K562 (cell line): ENCODE data around the gene REEP2. TPM values are rescaled to one million over a fixed set of nuclear protein-coding genes. Genes with fewer than 3 reads are reported as not detected.

Experiments used
- ATAC-seq: fragments of 200-7000 bp; cut with Tn5 transposase; 3 replicates; pipeline ENCODE4 v1.9.1; 2020; ENCODE audit warnings: moderate library complexity
- BruUV-seq: library from RNA; stranded (reverse); fragments of 400-500 nt; replicated peaks from 2 replicates; lab custom pipeline; 2021; lab: Mats Ljungman, UMichigan
- CTCF ChIA-PET: fragments of 300-600 bp; formaldehyde crosslinking; extraction: SDS; loops from one replicate; lab custom pipeline; 2021; ENCODE audit warnings: low intra/inter-chr PET ratio; lab: Yijun Ruan, JAX
- POLR2A ChIA-PET: fragments of 300-600, 350-650 bp; sonication (Branson Sonifier 250); formaldehyde crosslinking; extraction: SDS; loops from one replicate; lab custom pipeline; 2021; ENCODE audit warnings: antibody characterized with exemption, inconsistent platforms; lab: Yijun Ruan, JAX
- DNase-seq, 4 experiments: peaks; one replicate each; pipeline versions ENCODE4 v3.0.0 to v3.0.0-alpha.2; 2011 to 2018; ENCODE audit warnings: low spot score in 3 of 4, mixed read lengths in 3 of 4; ENCODE audit errors: extremely low read depth in 1 of 4
- FAIRE-seq: peaks from 2 replicates; lab custom pipeline; 2011; peaks lifted over from hg19 to GRCh38; lab: Jason Lieb, UNC
- H2AFZ ChIP-seq: 2 replicates; pipeline ENCODE4 v1.6.0; 2011; ENCODE audit warnings: low read depth, low read length, control low read depth, inconsistent platforms
- H3K27ac ChIP-seq: fragments of 200-600 bp; 3 replicates; pipeline ENCODE4 v1.8.0; 2011; ENCODE audit warnings: low read depth, mild to moderate bottlenecking, control low read depth, inconsistent platforms, low read length, moderate library complexity, mixed read lengths; ENCODE audit errors: extremely low read depth
- H3K27me3 ChIP-seq, 2 experiments: fragments of 300-600 bp in 1 of 2; 2 replicates in 1 of 2; 3 replicates in 1 of 2; pipeline versions ENCODE4 v1.6.0 to v1.8.0; 2011; ENCODE audit warnings: inconsistent platforms in 2 of 2, low read length in 2 of 2, mild to moderate bottlenecking in 1 of 2, mixed read lengths in 1 of 2, moderate library complexity in 1 of 2; ENCODE audit not compliant: control insufficient read depth in 2 of 2, insufficient read depth in 2 of 2
- H3K36me3 ChIP-seq: fragments of 300-600 bp; 3 replicates; pipeline ENCODE4 v1.8.0; 2011; ENCODE audit warnings: mild to moderate bottlenecking, low read length, inconsistent platforms; ENCODE audit not compliant: control insufficient read depth, insufficient read depth
- H3K4me1 ChIP-seq, 2 experiments: fragments of 200-600 bp in 1 of 2; replicated peaks in 1 of 2; 2 replicates in 1 of 2; 3 replicates in 1 of 2; pipeline versions ENCODE4 v1.5.1 to v1.8.0; 2011; ENCODE audit warnings: inconsistent platforms in 2 of 2, low read length in 2 of 2, mild to moderate bottlenecking in 1 of 2, mixed read lengths in 1 of 2, moderate library complexity in 1 of 2; ENCODE audit not compliant: control insufficient read depth in 2 of 2, insufficient read depth in 2 of 2
- H3K4me2 ChIP-seq: 2 replicates; pipeline ENCODE4 v1.6.1; 2011; ENCODE audit warnings: low read length, control low read depth, inconsistent platforms, mixed read lengths; ENCODE audit not compliant: insufficient read depth
- H3K4me3 ChIP-seq: fragments of 200-600 bp; sonication (generic), shearing (Covaris generic); 2 replicates; pipeline ENCODE4 v1.5.1; 2016; ENCODE audit warnings: control low read depth, inconsistent platforms
- H3K79me2 ChIP-seq: fragments of 200-600 bp; 3 replicates; pipeline ENCODE4 v1.8.0; 2011; ENCODE audit warnings: low read length, inconsistent platforms; ENCODE audit not compliant: control insufficient read depth, insufficient read depth
- H3K9ac ChIP-seq, 2 experiments: 2 replicates each; pipeline versions ENCODE4 v1.6.0 to v1.6.1; 2011; ENCODE audit warnings: low read depth in 2 of 2, low read length in 2 of 2, control low read depth in 1 of 2, inconsistent platforms in 1 of 2, mild to moderate bottlenecking in 1 of 2, mixed read lengths in 1 of 2; ENCODE audit not compliant: insufficient read depth in 1 of 2
- H3K9me1 ChIP-seq: one replicate; pipeline ENCODE4 v1.6.0; 2011; ENCODE audit warnings: inconsistent platforms, mild to moderate bottlenecking, low read length, moderate library complexity; ENCODE audit not compliant: control insufficient read depth, insufficient read depth
- H3K9me3 ChIP-seq: replicated peaks from 2 replicates; pipeline ENCODE4 v1.5.1; 2011; ENCODE audit warnings: low read depth, low read length, inconsistent platforms; ENCODE audit not compliant: control insufficient read depth, insufficient read depth
- H4K20me1 ChIP-seq: replicated peaks from 2 replicates; pipeline ENCODE4 v1.6.1; 2011; ENCODE audit warnings: low read length, inconsistent platforms, mixed read lengths; ENCODE audit not compliant: control insufficient read depth, insufficient read depth
- CREB3L1 ChIP-seq: fragments of 450-650 bp; IDR thresholded peaks from 2 replicates; pipeline ENCODE4 v1.6.1; 2014; ENCODE audit warnings: low read depth, mild to moderate bottlenecking, moderate library complexity, borderline replicate concordance
- PML ChIP-seq: IDR thresholded peaks from 2 replicates; pipeline ENCODE4 v1.6.1; 2012; ENCODE audit warnings: low read length, inconsistent platforms
- ZNF140 ChIP-seq: fragments of 250-450 bp; sonication (Bioruptor Pico); IDR thresholded peaks from 2 replicates; pipeline ENCODE4 v1.8.0; 2021; ENCODE audit warnings: moderate library complexity, mild to moderate bottlenecking, inconsistent platforms
- ZNF212 ChIP-seq: fragments of 450-650 bp; formaldehyde crosslinking; IDR thresholded peaks from 2 replicates; pipeline ENCODE4 v1.4.0; 2020; ENCODE audit warnings: mild to moderate bottlenecking
- ZNF217 ChIP-seq: sonication (generic); formaldehyde crosslinking; IDR thresholded peaks from 2 replicates; pipeline ENCODE4 v1.8.0; 2022; ENCODE audit warnings: mild to moderate bottlenecking, missing genetic modification reagents
- ZNF24 ChIP-seq: fragments of 450-650 bp; IDR thresholded peaks from 2 replicates; pipeline ENCODE4 v1.6.1; 2016
- WGBS: fragments of 100-300 bp; shearing (Covaris generic); methylation state at CpG from one replicate; pipeline ENCODE4 v1.1.6; 2016; ENCODE audit warnings: low coverage, mixed read lengths; ENCODE audit not compliant: insufficient coverage; ENCODE audit errors: missing lambda C conversion rate; 5-methylcytosine and 5-hydroxymethylcytosine counted together
- in situ Hi-C: fragments of 300-500 bp; cut with MboI; formaldehyde crosslinking; loops from 4 replicates; pipeline ENCODE4 v1.15.0; 2018; ENCODE audit warnings: inconsistent platforms, mixed read lengths
- intact Hi-C: fragments of 100-400 bp; cut with micrococcal nuclease; formaldehyde crosslinking; loops from 2 replicates; pipeline ENCODE4 v1.14.2; 2022
- polyA plus RNA-seq, 8 experiments: library from polyadenylated mRNA; depleted of rRNA in 4 of 8; stranded (reverse) in 5 of 8; unstranded in 3 of 8; fragments of >200 nt; fragmentation: Nextera tagmentation in 2 of 8; fragmentation: Illumina TruSeq in 1 of 8; extraction: Ambion mirVana in 2 of 8; extraction: Trizol in 1 of 8; gene quantifications; 2 replicates each; pipeline versions ENCODE4 v1.2.1 to v1.2.3, GENCODE V29; 2011 to 2014; ENCODE audit warnings: inconsistent platforms in 1 of 8, missing spikeins in 1 of 8
- total RNA-seq, 7 experiments: library from RNA; depleted of rRNA in 6 of 7; stranded (reverse); fragments of >200 nt in 6 of 7; fragmentation: Illumina TruSeq in 2 of 7; extraction: Trizol in 2 of 7; gene quantifications; 2 replicates each; pipeline versions ENCODE4 v1.2.1 to v1.2.3, GENCODE V29; 2011 to 2021; ENCODE audit warnings: low replicate concordance in 1 of 7
- TF ChIP-seq, protein P1 (sequence below): fragments of 450-650 bp; formaldehyde crosslinking; IDR thresholded peaks from 2 replicates; pipeline ENCODE4 v1.4.0; 2020; ENCODE audit warnings: mild to moderate bottlenecking

Gene REEP2
- total and polyA plus RNA-seq, 9 of the 15 experiments (the other 6 are each of a cell fraction or from before 2014, with no cell fraction given): 0.03 to 1.1 (median 0.12) TPM; not detected in 1

DNA sequence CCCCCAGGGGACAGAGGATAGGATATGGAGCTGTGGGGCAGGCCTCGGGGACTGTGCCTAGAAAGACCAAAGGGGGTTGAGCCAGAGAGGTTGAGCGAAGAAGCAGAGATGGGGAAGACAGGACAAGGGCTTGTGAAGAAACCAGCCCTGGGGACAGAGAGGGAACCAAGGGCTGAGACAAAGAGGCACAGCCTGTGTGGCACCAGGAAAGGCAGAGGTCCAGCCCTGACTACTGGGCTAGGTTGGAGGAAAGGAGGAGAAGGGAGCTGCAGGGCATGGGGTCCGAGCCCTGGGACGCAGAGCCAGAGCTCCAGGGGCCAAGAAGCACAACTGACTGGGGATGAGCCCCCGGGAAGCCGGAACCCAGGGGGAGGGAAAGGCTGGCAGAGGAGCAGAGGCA, 9.2 kb downstream of the REEP2 start:
- no peak for FAIRE-seq
- in situ Hi-C loops: no loop called here
- 28% methylated on average over 6 of the region's 6 CpGs for WGBS
- H3K4me1 ChIP-seq: peaks cover 9 to 42% of the 10 kb centered on the region in 2 experiments; a peak in 4 of 5 replicates
- H4K20me1 ChIP-seq: no peaks in the 10 kb centered on the region
- TF ChIP-seq ZNF212 (no peak), ZNF140 (CRISPR knock-in tag) (no peak), CREB3L1 (no peak), PML (no peak), ZNF24 (no peak), ZNF217 (CRISPR knock-in tag) (no peak)
- TF ChIP-seq, protein P1, sequence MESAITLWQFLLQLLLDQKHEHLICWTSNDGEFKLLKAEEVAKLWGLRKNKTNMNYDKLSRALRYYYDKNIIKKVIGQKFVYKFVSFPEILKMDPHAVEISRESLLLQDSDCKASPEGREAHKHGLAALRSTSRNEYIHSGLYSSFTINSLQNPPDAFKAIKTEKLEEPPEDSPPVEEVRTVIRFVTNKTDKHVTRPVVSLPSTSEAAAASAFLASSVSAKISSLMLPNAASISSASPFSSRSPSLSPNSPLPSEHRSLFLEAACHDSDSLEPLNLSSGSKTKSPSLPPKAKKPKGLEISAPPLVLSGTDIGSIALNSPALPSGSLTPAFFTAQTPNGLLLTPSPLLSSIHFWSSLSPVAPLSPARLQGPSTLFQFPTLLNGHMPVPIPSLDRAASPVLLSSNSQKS: no peak
- no peaks in the 10 kb centered on the region for H3K27me3 ChIP-seq
- ChIA-PET CTCF (no interaction called here), POLR2A (interaction anchor here (2.1 to 3.1 kb wide), 3 partner anchors 45 to 103 kb away, joined by 6 to 21 read pairs (median 6); no protein-coding TSS in a partner anchor)
- no peak for DNase-seq
- H3K27ac ChIP-seq: no peak overlapping the region
- no peak overlapping the region for H3K4me3 ChIP-seq
- BruUV-seq: no TSS peak
- no peak overlapping the region for H3K4me2 ChIP-seq
- intact Hi-C loops: no loop called here
- H3K36me3 ChIP-seq: no peaks in the 10 kb centered on the region
- no peak overlapping the region for H3K9ac ChIP-seq
- H2AFZ ChIP-seq: no peak overlapping the region
- no peak for ATAC-seq
- H3K79me2 ChIP-seq: no peaks in the 10 kb centered on the region
- no peaks in the 10 kb centered on the region for H3K9me3 ChIP-seq
- H3K9me1 ChIP-seq: no peaks in the 10 kb centered on the region
